ENCODE results near the gene PRDM16.

Gene PRDM16

GRCh38 chr1:3127738-3128137, 58.7 kb downstream of the PRDM16 start:
- no peak for DNase-seq

- no peak for DNase-seq
Measured at GRCh38 chr1:3128431-3129132, 59.6 kb downstream of the PRDM16 start.

GRCh38 chr1:3129133-3129490, 60.1 kb downstream of the PRDM16 start:
- DNase-seq: no peak

GRCh38 chr1:3130268-3130667, 61.3 kb downstream of the PRDM16 start:
- no peak for DNase-seq

GRCh38 chr1:3132660-3133059, 63.7 kb downstream of the PRDM16 start:
- DNase-seq: no peak

GRCh38 chr1:3133686-3134085, 64.7 kb downstream of the PRDM16 start:
- no peak for DNase-seq

GRCh38 chr1:3134381-3135072, 65.5 kb downstream of the PRDM16 start:
- no peak for DNase-seq

- DNase-seq: no peak
Measured at GRCh38 chr1:3135073-3135702, 66.2 kb downstream of the PRDM16 start.

- DNase-seq: no peak
Measured at GRCh38 chr1:3135744-3136455, 66.9 kb downstream of the PRDM16 start.

- no peak for DNase-seq
Measured at GRCh38 chr1:3136532-3136931, 67.5 kb downstream of the PRDM16 start.

GRCh38 chr1:3137111-3138100, 68.4 kb downstream of the PRDM16 start:
- no peak for DNase-seq

GRCh38 chr1:3138623-3139151, 69.7 kb downstream of the PRDM16 start:
- DNase-seq: no peak

- no peak for DNase-seq
Measured at GRCh38 chr1:3139451-3139852, 70.4 kb downstream of the PRDM16 start.

- no peak for DNase-seq
Measured at GRCh38 chr1:3139871-3140361, 70.9 kb downstream of the PRDM16 start.

GRCh38 chr1:3140437-3140836, 71.4 kb downstream of the PRDM16 start:
- DNase-seq: no peak

GRCh38 chr1:3141129-3141528, 72.1 kb downstream of the PRDM16 start:
- DNase-seq: no peak

- no peak for DNase-seq
Measured at GRCh38 chr1:3141836-3142235, 72.8 kb downstream of the PRDM16 start.

GRCh38 chr1:3142236-3142635, 73.2 kb downstream of the PRDM16 start:
- no peak for DNase-seq

- DNase-seq: no peak
Measured at GRCh38 chr1:3142751-3143150, 73.7 kb downstream of the PRDM16 start.

- no peak for DNase-seq
Measured at GRCh38 chr1:3145532-3146325, 76.7 kb downstream of the PRDM16 start.

- DNase-seq: no peak
Measured at GRCh38 chr1:3146458-3146857, 77.5 kb downstream of the PRDM16 start.
